HEK293 (cell line): ENCODE measurements around the gene ABHD12.

Experiments
- CTCF ChIA-PET: fragments of 350-600 bp; formaldehyde crosslinking; extraction: SDS; loops from one replicate; lab custom pipeline; 2021; ENCODE audit warnings: antibody characterized with exemption; lab: Yijun Ruan, JAX
- POLR2A ChIA-PET: fragments of 300-600 bp; formaldehyde crosslinking; extraction: SDS; loops from one replicate; lab custom pipeline; 2020; ENCODE audit warnings: antibody characterized with exemption, inconsistent platforms; lab: Yijun Ruan, JAX
- H3K27ac ChIP-seq: fragments of 200-500 bp; sonication (Bioruptor generic); 2 replicates; pipeline ENCODE4 v1.5.1; 2014; ENCODE audit warnings: low read depth, low read length, control low read depth, inconsistent platforms; ENCODE audit errors: extremely low read depth
- H3K36me3 ChIP-seq, 2 experiments: fragments of 200-500 bp in 1 of 2; sonication (Bioruptor generic) in 1 of 2; 1 replicate in 1 of 2; 2 replicates in 1 of 2; pipeline ENCODE4 v1.5.1; 2014 to 2017; ENCODE audit warnings: inconsistent platforms in 2 of 2, low read length in 2 of 2; ENCODE audit not compliant: control insufficient read depth in 2 of 2, insufficient read depth in 1 of 2
- H3K4me1 ChIP-seq: fragments of 200-500 bp; sonication (Bioruptor generic); 2 replicates; pipeline ENCODE4 v1.5.1; 2014; ENCODE audit warnings: mild to moderate bottlenecking, low read length, inconsistent platforms; ENCODE audit not compliant: control insufficient read depth, insufficient read depth
- H3K4me3 ChIP-seq: 2 replicates; pipeline ENCODE4 v1.5.1; 2011; ENCODE audit warnings: low read depth, mild to moderate bottlenecking, control low read depth, low read length, moderate library complexity
- H3K9me3 ChIP-seq: fragments of 200-500 bp; sonication (Bioruptor generic); 2 replicates; pipeline ENCODE4 v1.5.1; 2014; ENCODE audit warnings: low read depth, low read length, inconsistent platforms; ENCODE audit not compliant: control insufficient read depth, insufficient read depth
- EGR2 ChIP-seq: fragments of 450-650 bp; formaldehyde crosslinking; IDR thresholded peaks from 2 replicates; pipeline ENCODE4 v1.5.1; 2016; ENCODE audit warnings: low read depth, missing biosample characterization, missing genetic modification characterization
- HOXC10 ChIP-seq: sonication (generic); formaldehyde crosslinking; IDR thresholded peaks from 2 replicates; pipeline ENCODE4 v1.8.1; 2023; ENCODE audit warnings: mild to moderate bottlenecking, missing genetic modification reagents
- MYNN ChIP-seq: fragments of 450-650 bp; formaldehyde crosslinking; IDR thresholded peaks from 2 replicates; pipeline ENCODE4 v1.5.1; 2016; ENCODE audit warnings: missing biosample characterization, missing genetic modification characterization, borderline replicate concordance
- SETDB1 ChIP-seq: IDR thresholded peaks from one replicate; pipeline ENCODE4 v1.6.1; 2017; ENCODE audit warnings: mild to moderate bottlenecking, low read length, moderate library complexity, mixed read lengths; ENCODE audit not compliant: insufficient read length
- ZNF133 ChIP-seq: fragments of 450-650 bp; formaldehyde crosslinking; IDR thresholded peaks from 2 replicates; pipeline ENCODE4 v1.5.1; 2016; ENCODE audit warnings: missing biosample characterization, missing genetic modification characterization
- ZNF184 ChIP-seq: fragments of 450-650 bp; IDR thresholded peaks from 2 replicates; pipeline ENCODE4 v1.5.1; 2018; ENCODE audit warnings: missing biosample characterization, mild to moderate bottlenecking, missing genetic modification characterization
- ZNF221 ChIP-seq: fragments of 450-650 bp; formaldehyde crosslinking; IDR thresholded peaks from 2 replicates; pipeline ENCODE4 v1.5.1; 2017; ENCODE audit warnings: missing biosample characterization, missing genetic modification characterization, borderline replicate concordance
- ZNF239 ChIP-seq: fragments of 450-650 bp; formaldehyde crosslinking; IDR thresholded peaks from 2 replicates; pipeline ENCODE4 v1.5.1; 2016; ENCODE audit warnings: missing biosample characterization, missing genetic modification characterization
- ZNF335 ChIP-seq: fragments of 450-650 bp; formaldehyde crosslinking; conservative IDR thresholded peaks from 2 replicates; pipeline ENCODE4 v1.5.1; 2016; ENCODE audit warnings: missing biosample characterization, missing genetic modification characterization
- ZNF354C ChIP-seq: fragments of 450-650 bp; formaldehyde crosslinking; IDR thresholded peaks from 2 replicates; pipeline ENCODE4 v1.5.1; 2016; ENCODE audit warnings: missing biosample characterization, missing genetic modification characterization, low read depth, borderline replicate concordance
- ZNF366 ChIP-seq: fragments of 450-650 bp; formaldehyde crosslinking; conservative IDR thresholded peaks from 2 replicates; pipeline ENCODE4 v1.5.1; 2016; ENCODE audit warnings: missing biosample characterization, missing genetic modification characterization
- ZNF423 ChIP-seq: fragments of 450-650 bp; formaldehyde crosslinking; IDR thresholded peaks from 2 replicates; pipeline ENCODE4 v1.5.1; 2016; ENCODE audit warnings: missing biosample characterization, missing genetic modification characterization
- ZNF549 ChIP-seq: fragments of 450-650 bp; IDR thresholded peaks from 2 replicates; pipeline ENCODE4 v1.5.1; 2018; ENCODE audit warnings: missing biosample characterization, missing genetic modification characterization, mild to moderate bottlenecking, inconsistent platforms, moderate library complexity
- ZNF558 ChIP-seq: fragments of 450-650 bp; formaldehyde crosslinking; IDR thresholded peaks from 2 replicates; pipeline ENCODE4 v1.5.1; 2016; ENCODE audit warnings: missing biosample characterization, missing genetic modification characterization
- ZNF585B ChIP-seq: fragments of 450-650 bp; formaldehyde crosslinking; IDR thresholded peaks from 2 replicates; pipeline ENCODE4 v1.5.1; 2016; ENCODE audit warnings: missing biosample characterization, missing genetic modification characterization
- ZNF664 ChIP-seq: fragments of 450-650 bp; formaldehyde crosslinking; IDR thresholded peaks from 2 replicates; pipeline ENCODE4 v1.5.1; 2016; ENCODE audit warnings: missing biosample characterization, missing genetic modification characterization
- ZNF692 ChIP-seq: fragments of 450-650 bp; formaldehyde crosslinking; IDR thresholded peaks from 2 replicates; pipeline ENCODE4 v1.5.1; 2016; ENCODE audit warnings: missing biosample characterization, missing genetic modification characterization
- ZNF777 ChIP-seq: fragments of 450-650 bp; formaldehyde crosslinking; IDR thresholded peaks from 2 replicates; pipeline ENCODE4 v1.5.1; 2017; ENCODE audit warnings: missing biosample characterization, missing genetic modification characterization, borderline replicate concordance
- ZNF791 ChIP-seq: fragments of 450-650 bp; formaldehyde crosslinking; IDR thresholded peaks from 2 replicates; pipeline ENCODE4 v1.5.1; 2016; ENCODE audit warnings: missing biosample characterization, missing genetic modification characterization
- ZNF843 ChIP-seq: fragments of 450-650 bp; formaldehyde crosslinking; IDR thresholded peaks from 2 replicates; pipeline ENCODE4 v1.5.1; 2016; ENCODE audit warnings: missing biosample characterization, missing genetic modification characterization
- TF ChIP-seq, protein P1 (sequence below): fragments of 450-650 bp; formaldehyde crosslinking; IDR thresholded peaks from 2 replicates; pipeline ENCODE4 v1.5.1; 2016; ENCODE audit warnings: missing biosample characterization, missing genetic modification characterization
- TF ChIP-seq, protein P2 (sequence below): fragments of 450-650 bp; formaldehyde crosslinking; IDR thresholded peaks from 2 replicates; pipeline ENCODE4 v1.5.1; 2016; ENCODE audit warnings: missing biosample characterization, missing genetic modification characterization

Gene ABHD12

GRCh38 chr20:25372584-25373336 is 17.9 kb downstream of the ABHD12 start (continued):
- TF ChIP-seq, protein P1, sequence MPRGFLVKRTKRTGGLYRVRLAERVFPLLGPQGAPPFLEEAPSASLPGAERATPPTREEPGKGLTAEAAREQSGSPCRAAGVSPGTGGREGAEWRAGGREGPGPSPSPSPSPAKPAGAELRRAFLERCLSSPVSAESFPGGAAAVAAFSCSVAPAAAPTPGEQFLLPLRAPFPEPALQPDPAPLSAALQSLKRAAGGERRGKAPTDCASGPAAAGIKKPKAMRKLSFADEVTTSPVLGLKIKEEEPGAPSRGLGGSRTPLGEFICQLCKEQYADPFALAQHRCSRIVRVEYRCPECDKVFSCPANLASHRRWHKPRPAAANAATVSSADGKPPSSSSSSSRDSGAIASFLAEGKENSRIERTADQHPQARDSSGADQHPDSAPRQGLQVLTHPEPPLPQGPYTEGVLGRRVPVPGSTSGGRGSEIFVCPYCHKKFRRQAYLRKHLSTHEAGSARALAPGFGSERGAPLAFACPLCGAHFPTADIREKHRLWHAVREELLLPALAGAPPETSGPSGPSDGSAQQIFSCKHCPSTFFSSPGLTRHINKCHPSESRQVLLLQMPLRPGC (tag by site-specific recombination): 0 out of 2 replicates have a peak, but pooled peaks have one; percentile 12
- TF ChIP-seq ZNF423: no peak
- no peak for TF ChIP-seq EGR2
- peak; percentile 15; the same call in 1 of the 2 replicates for TF ChIP-seq ZNF585B (tag by site-specific recombination)
- TF ChIP-seq ZNF843 (tag by site-specific recombination): no peak
- TF ChIP-seq ZNF366 (tag by site-specific recombination): no peak
- no peak for TF ChIP-seq ZNF221 (tag by site-specific recombination)
- peak; percentile 81 for TF ChIP-seq ZNF184
- TF ChIP-seq ZNF335 (tag by site-specific recombination): no peak
- peak; percentile 58; the same call in 1 of the 2 replicates for TF ChIP-seq ZNF664
- TF ChIP-seq ZNF549 (tag by site-specific recombination): no peak
- 0 out of 2 replicates have a peak, but pooled peaks have one; percentile 16 for TF ChIP-seq ZNF558 (tag by site-specific recombination)
- no peak for TF ChIP-seq ZNF354C (tag by site-specific recombination)
- peak; percentile 82 for TF ChIP-seq SETDB1
- TF ChIP-seq ZNF791 (tag by site-specific recombination): no peak

GRCh38 chr20:25369971-25370370 is 20.7 kb downstream of the ABHD12 start:
- POLR2A ChIA-PET: interaction anchor here (1.2 kb wide), 1 partner anchor 37 kb away, joined by 3 read pairs; the partner anchor contains the start of gene GINS1
- TF ChIP-seq MYNN: no peak
- no peaks in the 10 kb centered on the region for H3K9me3 ChIP-seq
- no peak overlapping the region for H3K4me3 ChIP-seq
- H3K4me1 ChIP-seq: no peaks in the 10 kb centered on the region
- no peaks in the 10 kb centered on the region; a peak in 1 of 3 replicates for H3K36me3 ChIP-seq
- CTCF ChIA-PET: no interaction called here
- H3K27ac ChIP-seq: no peak overlapping the region

GRCh38 chr20:25369529-25369928 is 21.1 kb downstream of the ABHD12 start:
- ChIA-PET CTCF (no interaction called here), POLR2A (interaction anchor here (1.2 kb wide), 1 partner anchor 38 kb away, joined by 3 read pairs; the partner anchor contains the start of gene GINS1)
- H3K27ac ChIP-seq: no peak overlapping the region
- 0 out of 2 replicates have a peak, but pooled peaks cover 2% of the 10 kb centered on the region for H3K4me1 ChIP-seq
- TF ChIP-seq ZNF133 (tag by site-specific recombination) (no peak), HOXC10 (CRISPR knock-in tag) (no peak), ZNF239 (tag by site-specific recombination) (no peak), ZNF692 (tag by site-specific recombination) (no peak), ZNF777 (tag by site-specific recombination) (no peak)
- TF ChIP-seq, protein P2, sequence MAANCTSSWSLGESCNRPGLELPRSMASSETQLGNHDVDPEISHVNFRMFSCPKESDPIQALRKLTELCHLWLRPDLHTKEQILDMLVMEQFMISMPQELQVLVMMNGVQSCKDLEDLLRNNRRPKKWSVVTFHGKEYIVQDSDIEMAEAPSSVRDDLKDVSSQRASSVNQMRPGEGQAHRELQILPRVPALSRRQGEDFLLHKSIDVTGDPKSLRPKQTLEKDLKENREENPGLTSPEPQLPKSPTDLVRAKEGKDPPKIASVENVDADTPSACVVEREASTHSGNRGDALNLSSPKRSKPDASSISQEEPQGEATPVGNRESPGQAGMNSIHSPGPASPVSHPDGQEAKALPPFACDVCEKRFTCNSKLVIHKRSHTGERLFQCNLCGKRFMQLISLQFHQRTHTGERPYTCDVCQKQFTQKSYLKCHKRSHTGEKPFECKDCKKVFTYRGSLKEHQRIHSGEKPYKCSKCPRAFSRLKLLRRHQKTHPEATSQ (tag by site-specific recombination): no peak
- no peaks in the 10 kb centered on the region for H3K9me3 ChIP-seq
- no peaks in the 10 kb centered on the region; a peak in 1 of 3 replicates for H3K36me3 ChIP-seq
- H3K4me3 ChIP-seq: no peak overlapping the region
